Kidney (tissue), 14 donors: ENCODE measurements around the gene RARRES2. TPM values are rescaled to one million over a fixed set of nuclear protein-coding genes. Genes with fewer than 3 reads are reported as not detected.

Experiments
- DNase-seq, 5 donors: peaks; one replicate each; pipeline ENCODE4 v3.0.0-alpha.2; 2013 to 2020
- FAIRE-seq: peaks from 2 replicates; lab custom pipeline; 2012; peaks lifted over from hg19 to GRCh38; lab: Jason Lieb, UNC
- H3K27ac ChIP-seq, 2 donors: one replicate each; pipeline ENCODE4 v1.7.0; 2013; ENCODE audit warnings: low read depth in 2 of 2, low read length in 2 of 2, inconsistent platforms in 1 of 2
- H3K27me3 ChIP-seq: one replicate; pipeline ENCODE4 v1.7.1; 2013; ENCODE audit warnings: low read length, inconsistent platforms; ENCODE audit not compliant: control insufficient read depth, insufficient read depth
- H3K36me3 ChIP-seq, 3 donors: one replicate each; pipeline versions ENCODE4 v1.7.0 to v1.7.1; 2013; ENCODE audit warnings: low read length in 3 of 3, control low read depth in 1 of 3, inconsistent platforms in 1 of 3; ENCODE audit not compliant: insufficient read depth in 3 of 3, control insufficient read depth in 2 of 3
- H3K4me1 ChIP-seq, 3 donors: one replicate each; pipeline versions ENCODE4 v1.7.0 to v1.7.1; 2013; ENCODE audit warnings: low read length in 3 of 3, inconsistent platforms in 1 of 3, low read depth in 1 of 3; ENCODE audit not compliant: control insufficient read depth in 2 of 3, insufficient read depth in 2 of 3
- H3K4me3 ChIP-seq, 3 donors: one replicate each; pipeline versions ENCODE4 v1.7.0 to v1.8.1; 2013; ENCODE audit warnings: low read length in 3 of 3, control low read depth in 1 of 3, inconsistent platforms in 1 of 3
- H3K9ac ChIP-seq, 3 donors: one replicate each; pipeline versions ENCODE4 v1.7.0 to v1.7.1; 2013; ENCODE audit warnings: low read length in 3 of 3, control low read depth in 1 of 3, inconsistent platforms in 1 of 3
- H3K9me3 ChIP-seq, 3 donors: one replicate each; pipeline versions ENCODE4 v1.7.0 to v1.7.1; 2013; ENCODE audit warnings: low read length in 3 of 3, control low read depth in 1 of 3, inconsistent platforms in 1 of 3; ENCODE audit not compliant: control insufficient read depth in 2 of 3, insufficient read depth in 1 of 3
- CTCF ChIP-seq: IDR thresholded peaks from 3 replicates; pipeline ENCODE4 v1.5.1; 2012; ENCODE audit warnings: mild to moderate bottlenecking, moderate library complexity, borderline replicate concordance; ENCODE audit not compliant: insufficient read depth; ENCODE audit errors: extremely low read depth
- intact Hi-C: fragments of 100-400 bp; cut with DNase I; formaldehyde crosslinking; loops from one replicate; pipeline ENCODE4 v1.11.1; 2022
- polyA plus RNA-seq: library from polyadenylated mRNA; stranded (reverse); fragments of 350-450 nt; fragmentation: Illumina TruSeq; extraction: RNeasy Lipid Tissue Mini Kit (QIAGEN cat#74804); gene quantifications from one replicate; pipeline ENCODE4 v1.2.3, GENCODE V29; 2014; ENCODE audit warnings: low read depth, low replicate concordance; ENCODE audit not compliant: insufficient read depth
- total RNA-seq: library from RNA; stranded (reverse); fragmentation: NEBNext Ultra II Directional; extraction: Animal tissue kit (Norgen Biotek cat#: 25700); gene quantifications from one replicate; pipeline ENCODE4 v1.2.1, GENCODE V29; 2021
- donor health status: control.
- donor health status: control.
- donor health status: control.
- donor health status: control.
- donor health status: control.
- donor health status: DM: yes; HTN: yes; CAD: no.
- donor health status: Normal renal cell carcinoma (clear cell type).

RARRES2 gene
- total and polyA plus RNA-seq, 2 donors from 2014 or later: 104 to 475 TPM

DNA sequence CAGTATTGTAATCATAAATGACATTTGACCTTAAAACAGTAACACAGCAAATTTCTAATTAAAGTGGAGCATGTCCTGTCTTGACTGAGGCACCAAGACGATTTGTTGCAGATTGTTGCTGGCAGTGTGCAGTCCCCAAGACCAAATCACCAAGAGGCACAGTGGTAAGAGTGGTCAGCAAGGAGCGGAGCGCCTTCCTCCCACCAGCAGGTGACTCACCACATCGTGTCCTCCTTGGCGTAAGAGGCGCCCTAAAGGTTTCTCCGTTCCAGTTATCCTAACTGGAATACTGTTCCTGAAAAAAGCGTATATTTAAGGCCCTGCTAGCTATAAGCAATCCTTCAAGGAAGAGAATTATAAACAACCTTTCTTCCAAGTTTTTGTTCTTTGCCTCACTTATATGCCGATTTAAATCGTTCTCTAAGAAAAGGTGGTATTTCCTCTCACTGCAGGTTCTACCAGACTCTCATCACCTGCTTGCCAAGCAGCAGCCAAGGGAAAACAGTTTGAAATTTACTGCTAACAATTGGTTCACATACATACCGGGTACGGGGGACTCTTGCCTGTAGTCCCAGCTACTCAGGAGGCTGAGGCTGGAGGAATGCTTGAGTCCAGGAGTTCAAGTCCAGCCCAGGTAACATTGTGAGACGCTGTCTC, 16.5 kb upstream of the RARRES2 start:
- FAIRE-seq: no peak
- no peak for TF ChIP-seq CTCF
- intact Hi-C loops: no loop called here
- no peaks in the 10 kb centered on the region for H3K27me3 ChIP-seq
- no peak overlapping the region for H3K27ac ChIP-seq
- H3K9me3 ChIP-seq: no peaks in the 10 kb centered on the region
- H3K4me1 ChIP-seq: no peaks in the 10 kb centered on the region
- H3K4me3 ChIP-seq: no peak overlapping the region
- H3K36me3 ChIP-seq: no peaks in the 10 kb centered on the region
- no peak for DNase-seq
- H3K9ac ChIP-seq: no peak overlapping the region

DNA sequence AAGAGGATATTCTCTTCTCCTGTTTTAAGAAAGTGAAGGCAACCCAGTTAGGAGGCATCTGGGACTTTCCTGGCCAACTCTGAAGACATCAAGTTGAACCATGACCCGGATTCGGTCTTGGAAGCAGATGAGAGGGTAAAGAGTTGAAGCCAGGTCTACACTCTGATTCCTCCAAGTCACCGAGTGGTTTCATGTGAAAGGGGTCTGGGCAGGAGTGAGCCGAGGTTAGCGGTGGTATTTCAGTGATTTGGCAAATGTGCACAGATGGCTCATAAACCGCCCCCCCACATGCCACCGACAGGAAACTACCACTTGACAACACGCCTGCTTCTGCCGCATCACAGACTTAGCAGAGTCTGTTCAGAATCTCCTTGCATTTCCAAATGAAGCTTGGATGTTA, 15.8 kb upstream of the RARRES2 start:
- Histone ChIP-seq H3K27me3 (no peaks in the 10 kb centered on the region), H3K36me3 (no peaks in the 10 kb centered on the region), H3K4me1 (no peaks in the 10 kb centered on the region), H3K9ac (no peak overlapping the region), H3K4me3 (no peak overlapping the region), H3K27ac (no peak overlapping the region), H3K9me3 (no peaks in the 10 kb centered on the region)
- DNase-seq: no peak
- intact Hi-C loops: no loop called here
- no peak for FAIRE-seq
- TF ChIP-seq CTCF: no peak

DNA sequence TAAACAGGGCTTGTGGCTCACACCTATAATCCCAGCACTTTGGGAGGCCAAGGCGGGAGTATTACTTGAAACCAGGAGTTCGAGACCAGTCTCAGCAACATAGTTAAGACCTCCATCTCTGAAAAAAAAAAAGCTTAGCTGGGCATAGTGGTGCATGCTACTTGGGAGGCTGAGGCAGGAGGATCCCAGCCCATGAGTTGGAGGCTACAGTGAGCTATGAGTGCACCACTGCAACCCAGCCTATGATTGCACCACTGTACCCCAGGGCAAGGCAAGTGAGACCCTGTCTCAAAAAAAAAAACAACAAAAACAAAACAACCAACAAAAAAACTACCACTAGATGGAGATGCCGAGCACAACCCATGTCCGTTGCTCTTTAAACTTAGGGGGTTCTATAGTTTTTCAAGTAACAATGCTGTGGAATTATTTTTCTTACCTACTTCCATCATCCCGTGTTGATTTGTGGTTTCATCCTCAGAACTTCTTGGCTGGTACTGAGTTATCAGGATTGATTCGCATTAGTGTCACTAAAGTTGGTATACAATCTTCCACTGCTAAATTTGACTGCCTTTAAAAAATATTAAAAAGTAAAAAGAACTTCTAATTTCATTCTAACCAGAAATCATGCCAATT, 15.0 kb upstream of the RARRES2 start:
- Histone ChIP-seq H3K27me3 (no peaks in the 10 kb centered on the region), H3K36me3 (no peaks in the 10 kb centered on the region), H3K27ac (no peak overlapping the region), H3K4me3 (no peak overlapping the region), H3K9ac (no peak overlapping the region), H3K4me1 (no peaks in the 10 kb centered on the region), H3K9me3 (no peaks in the 10 kb centered on the region)
- no peak for FAIRE-seq
- peak in 2 of 5 donors; percentile 61 to 79 for DNase-seq
- intact Hi-C loops: no loop called here
- TF ChIP-seq CTCF: peak; percentile 55
